Kasumi-1 (cell line): ENCODE measurements around the gene USP48.
"Not testable (repeated sequence)": the region's sequence is repeated elsewhere in the genome, so short reads cannot be mapped to it uniquely, and the experiment has no call there.

ENCODE experiments used
- DNase-seq, 2 experiments: peaks; one replicate each; lab custom pipeline; 2025; lab: John Stamatoyannopoulos, UW

The USP48 gene

DNA sequence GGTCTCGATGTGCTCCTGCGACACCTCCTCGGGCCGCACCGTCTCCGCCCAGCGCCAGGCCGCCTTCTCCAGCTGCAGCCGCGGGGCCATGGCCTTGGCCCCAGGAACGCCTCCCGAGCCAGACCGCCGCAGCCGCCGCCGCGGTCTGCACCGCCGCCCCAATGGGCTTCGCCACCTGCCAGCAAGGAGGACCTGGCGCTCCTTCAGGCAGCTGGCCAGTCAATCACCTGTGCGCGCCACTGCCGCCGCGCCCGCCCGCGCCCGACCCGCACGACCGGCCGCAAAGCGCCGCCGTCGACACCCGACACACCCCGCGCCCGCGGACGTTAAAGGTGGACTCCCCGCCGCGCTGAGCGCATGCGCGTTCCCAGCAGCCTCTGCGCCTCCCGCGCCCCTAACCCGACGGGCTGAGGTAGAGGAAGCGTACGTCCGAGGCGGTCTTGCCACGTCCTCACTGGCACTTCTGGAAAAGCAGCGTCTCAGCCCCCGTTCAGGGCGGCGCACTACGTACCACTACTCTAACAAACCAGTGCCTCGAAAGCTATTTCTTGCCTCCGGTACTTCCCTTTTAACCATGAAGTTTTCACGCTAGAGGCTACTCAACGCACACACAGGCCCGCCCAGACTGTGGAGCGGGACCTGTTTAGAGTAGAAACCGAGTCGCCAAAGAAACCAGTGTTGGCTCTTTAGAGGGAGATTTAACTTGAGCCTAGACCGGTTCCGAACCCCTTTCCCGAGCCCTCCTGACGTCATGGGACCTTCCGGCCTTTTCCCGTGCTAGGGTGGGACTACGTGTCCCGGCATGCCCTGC, at the start of gene USP48:
USP48 (minus strand) TSS at position 282 of the 811 bp plus-strand sequence; CDS start at position 90, 192 bp downstream.
- DNase-seq: peak; percentile 86 to 90

DNA sequence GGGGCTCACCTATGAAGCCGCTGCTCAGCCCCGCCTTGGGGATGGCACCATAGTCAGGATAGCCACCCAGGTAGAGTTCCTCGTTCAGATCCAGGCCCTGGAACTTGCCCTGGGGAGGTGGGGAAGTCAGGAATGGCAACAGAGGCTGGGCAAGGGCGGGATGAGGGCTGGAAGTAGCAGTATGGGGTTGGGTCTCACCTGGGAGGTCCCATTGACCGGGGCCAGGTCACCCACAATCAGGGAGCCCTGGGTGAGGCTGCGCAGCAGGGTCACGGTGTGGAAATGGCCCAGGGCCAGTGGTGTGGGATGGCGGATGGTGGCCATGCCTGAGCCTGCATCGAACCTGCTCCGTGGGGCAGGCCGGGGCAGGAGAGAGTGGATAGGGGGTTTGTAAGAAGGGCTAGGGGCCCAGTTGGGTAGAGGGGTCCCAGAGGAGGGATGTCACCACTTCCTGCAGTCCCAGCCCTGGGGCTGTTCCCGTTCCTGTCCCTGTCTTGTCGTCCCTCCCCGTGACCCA, 48.6 kb upstream of the USP48 start:
- DNase-seq: no peak

GRCh38 chr1:21830792-21831453, 48.0 kb upstream of the USP48 start:
- DNase-seq: no peak

GRCh38 chr1:21829294-21829693, 46.3 kb upstream of the USP48 start:
- DNase-seq: no peak

DNA sequence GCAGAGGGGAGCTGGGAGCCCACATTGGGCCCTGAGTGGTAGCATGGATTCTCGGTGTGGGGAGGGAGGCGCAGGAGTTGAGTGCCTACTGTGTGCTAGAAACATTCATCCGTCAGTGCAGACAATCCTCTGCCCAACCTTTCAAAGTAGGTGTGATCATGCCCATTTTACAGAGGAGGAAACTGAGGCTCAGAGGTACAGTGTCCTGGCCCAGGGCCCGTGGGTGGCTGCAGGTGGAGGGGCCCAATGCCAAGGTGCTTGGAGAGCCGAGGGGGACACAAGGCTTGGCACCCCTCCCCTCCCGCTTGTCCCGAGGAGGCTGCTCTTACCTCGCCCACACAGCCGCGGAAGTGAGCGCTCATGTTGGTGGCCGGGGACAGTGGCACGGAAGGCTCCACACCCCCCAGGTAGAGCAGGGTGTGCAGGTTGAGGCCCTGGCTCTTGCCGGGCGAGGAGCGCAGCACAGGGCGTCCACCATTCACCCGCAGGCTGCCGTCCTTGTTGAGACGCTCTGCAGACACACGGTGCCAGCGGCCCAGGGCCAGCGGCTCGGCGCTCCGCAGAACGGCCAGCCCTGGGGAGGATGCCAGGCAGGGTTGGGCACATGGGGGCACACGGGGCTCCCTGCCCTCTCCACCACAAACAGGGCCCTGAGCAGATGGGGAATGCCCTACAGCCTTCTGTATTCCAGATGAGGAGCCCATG, 45.7 kb upstream of the USP48 start:
- DNase-seq: no peak

DNA sequence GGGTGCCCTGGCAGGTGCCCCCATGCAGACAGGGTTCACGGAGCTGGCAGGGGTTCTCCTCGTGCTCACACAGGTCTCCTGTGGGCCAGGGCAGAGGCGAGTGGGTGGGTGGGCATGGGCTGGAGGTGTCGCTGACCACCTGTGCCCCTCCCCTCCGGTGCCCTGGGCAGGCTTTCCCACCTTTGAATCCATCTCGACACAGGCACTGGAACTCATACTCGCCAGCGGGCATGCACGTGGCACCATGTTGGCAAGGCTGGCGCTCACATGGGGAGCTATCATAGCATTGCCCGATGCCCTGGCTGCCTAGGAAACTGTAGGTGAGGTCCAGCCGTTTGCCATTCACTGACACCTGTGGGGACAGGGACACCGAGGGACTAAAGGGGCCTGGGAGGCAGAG, 45.1 kb upstream of the USP48 start:
- DNase-seq: no peak

DNA sequence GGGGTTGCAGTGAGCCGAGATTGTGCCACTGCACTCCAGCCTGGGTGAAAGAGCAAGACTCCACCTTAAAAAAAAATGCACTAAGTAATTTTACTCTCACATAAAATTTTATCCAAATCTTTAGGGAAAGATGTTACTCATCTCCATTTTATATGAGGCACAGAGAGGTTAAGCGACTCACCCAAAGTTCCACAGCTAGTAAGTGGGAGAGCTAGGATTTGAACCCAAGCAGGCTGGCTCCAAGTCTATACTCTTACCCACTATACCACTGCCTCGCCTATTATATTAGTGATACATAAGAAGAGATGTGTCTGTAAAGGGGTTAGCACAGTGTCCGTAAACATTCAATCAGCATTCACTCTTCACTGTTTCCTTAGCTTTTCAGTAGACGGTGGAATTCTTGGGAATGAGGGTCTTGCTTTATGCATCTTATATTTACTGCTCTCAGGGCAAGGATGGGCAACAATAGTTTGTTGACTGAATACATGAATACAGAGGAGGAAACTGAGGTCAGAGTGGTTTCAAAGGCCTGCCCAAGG, 44.3 kb upstream of the USP48 start:
- DNase-seq: no peak

DNA sequence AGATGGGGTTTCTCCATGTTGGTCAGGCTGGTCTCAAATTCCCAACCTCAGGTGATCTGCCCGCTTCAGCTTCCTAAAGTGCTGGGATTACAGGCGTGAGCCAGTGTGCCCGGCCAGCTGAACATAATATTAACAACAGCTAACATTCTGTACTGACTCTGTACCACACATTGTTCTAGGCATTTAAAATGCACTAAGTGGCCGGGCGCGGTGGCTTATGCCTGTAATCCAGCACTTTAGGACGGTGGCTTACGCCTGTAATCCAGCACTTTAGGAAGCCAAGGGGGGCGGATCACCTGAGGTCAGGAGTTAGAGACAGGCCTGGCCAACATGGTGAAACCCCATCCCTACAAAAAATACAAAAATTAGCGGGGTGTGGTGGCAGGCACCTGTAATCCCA, 43.7 kb upstream of the USP48 start:
- DNase-seq: not testable (repeated sequence)

- no peak for DNase-seq
Measured at GRCh38 chr1:21825393-21825792, 42.4 kb upstream of the USP48 start.

GRCh38 chr1:21824926-21825325, 42.0 kb upstream of the USP48 start:
- DNase-seq: no peak

DNA sequence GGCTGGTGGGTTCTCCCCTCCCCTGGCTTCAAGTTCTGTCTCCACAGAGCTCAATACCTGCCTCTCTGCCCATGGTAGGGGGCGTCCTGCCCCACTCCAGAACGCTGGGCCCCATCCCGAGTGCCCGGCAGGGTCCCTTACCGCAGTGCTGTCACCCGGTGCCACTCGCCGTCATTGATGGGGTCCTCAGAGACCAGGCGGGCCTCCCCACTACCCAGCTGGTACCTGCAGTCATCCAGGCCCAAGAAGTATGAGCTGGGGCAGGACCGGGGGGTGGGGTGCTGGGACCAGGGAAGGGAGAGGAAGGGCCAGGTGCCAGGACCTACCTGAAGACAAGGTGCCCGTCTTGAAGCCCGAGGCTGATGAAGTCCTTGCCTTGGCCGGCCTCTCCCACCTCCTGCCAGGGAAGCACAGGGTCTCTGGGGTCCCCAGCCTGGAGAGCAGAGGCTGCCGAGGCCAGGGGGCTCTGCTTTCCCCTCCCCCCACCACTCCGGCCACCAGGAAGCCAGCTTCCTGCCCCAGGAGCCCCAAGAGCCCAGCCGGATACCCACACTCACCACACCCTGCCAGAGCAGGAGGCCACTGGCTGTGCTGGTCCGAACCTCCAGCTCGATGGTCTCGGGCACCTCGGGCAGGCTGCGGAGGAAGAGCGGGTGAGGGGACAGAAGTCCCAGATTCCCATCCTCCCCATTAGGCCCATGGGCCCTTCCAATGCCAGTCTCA, 41.2 kb upstream of the USP48 start:
- DNase-seq: no peak

- peak; percentile 80 to 88 for DNase-seq
Measured at GRCh38 chr1:21823206-21823979, 40.4 kb upstream of the USP48 start.

DNA sequence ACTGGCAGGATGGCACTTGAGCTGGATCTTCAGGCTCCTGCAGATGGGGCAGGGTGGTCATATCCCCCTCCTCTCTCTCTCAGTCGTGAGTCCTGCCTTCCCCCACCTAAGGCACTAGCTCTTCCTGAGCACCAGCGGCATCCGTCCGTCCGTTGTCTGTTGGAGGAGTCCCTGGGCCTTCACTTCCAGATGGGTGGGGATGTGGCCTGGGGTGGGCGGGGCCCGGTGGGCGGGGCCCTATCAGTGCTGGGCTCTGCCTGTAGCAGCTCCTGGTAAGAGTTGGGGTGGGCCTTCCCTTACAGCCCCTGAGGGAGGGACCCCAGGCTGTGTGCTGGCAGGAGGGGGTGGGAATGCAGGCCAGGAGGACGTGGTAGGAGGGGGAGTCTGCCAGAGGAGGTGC, 39.4 kb upstream of the USP48 start:
- DNase-seq: no peak

DNA sequence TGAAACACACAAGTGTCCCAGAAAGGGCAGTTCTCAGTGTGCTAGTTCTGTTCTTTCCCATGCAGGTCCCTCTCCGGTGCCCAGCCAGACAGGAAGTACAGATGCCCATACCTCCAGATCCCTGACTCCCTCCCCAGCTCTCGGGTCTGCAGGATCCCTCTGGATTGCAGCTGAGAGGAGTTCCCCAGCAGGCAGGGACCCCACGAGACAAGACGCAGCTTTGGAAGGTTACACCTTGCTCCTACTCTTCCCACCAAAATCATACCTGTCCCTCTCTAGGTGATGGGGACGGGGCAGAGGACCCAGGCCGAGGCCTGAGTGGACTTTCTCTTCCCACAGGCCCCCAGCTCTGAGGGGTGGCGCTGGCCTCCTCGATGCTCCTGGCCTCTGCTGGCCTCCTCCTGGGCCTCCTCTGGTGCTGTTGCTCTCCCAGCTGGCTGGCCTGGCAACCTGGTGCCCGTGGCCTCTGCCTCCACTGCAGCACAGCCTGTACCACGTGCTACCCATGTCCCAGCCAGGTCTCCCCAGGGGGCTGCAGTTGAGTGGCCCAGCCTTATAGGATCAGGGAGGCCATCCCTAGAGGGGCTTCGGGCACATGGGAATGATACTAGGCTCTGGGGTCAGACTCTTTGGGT, 38.6 kb upstream of the USP48 start:
- DNase-seq: no peak

GRCh38 chr1:21820597-21821232, 37.8 kb upstream of the USP48 start:
- no peak for DNase-seq

- DNase-seq: peak; percentile 76 to 80
Measured at GRCh38 chr1:21818656-21819055, 35.7 kb upstream of the USP48 start.

DNA sequence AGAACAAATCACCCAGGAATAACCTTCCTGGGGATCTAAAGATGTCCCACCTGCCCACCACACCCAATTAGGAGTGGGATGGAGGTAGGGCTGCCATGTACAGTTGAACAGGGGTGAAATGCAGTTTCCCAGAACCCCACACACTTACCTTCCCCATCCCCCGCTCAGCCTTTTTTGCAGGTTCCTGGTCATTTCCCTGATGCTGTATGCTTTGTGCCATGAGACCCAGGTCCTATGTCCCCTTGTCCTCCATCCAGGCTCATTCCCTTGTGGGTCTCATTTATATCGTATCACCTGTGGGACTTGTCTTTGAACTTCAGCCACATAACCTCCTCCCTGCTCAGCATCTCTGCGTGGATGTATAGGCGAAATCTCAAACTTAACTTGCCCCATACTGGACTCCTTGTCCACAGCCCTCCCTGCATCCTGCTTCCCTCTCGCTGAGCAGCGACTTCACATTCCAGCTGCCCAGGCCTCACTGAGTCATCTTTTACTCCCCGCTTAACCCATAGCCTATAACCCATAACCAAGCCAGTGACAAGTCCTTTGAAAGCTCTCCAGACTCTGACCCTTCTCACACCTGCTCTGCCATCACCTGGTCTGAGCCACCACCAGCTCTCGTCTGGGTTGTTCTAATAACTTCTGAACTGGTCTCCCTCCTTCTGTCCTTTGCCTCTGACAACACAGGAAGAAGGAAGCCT, 33.8 kb upstream of the USP48 start:
- DNase-seq: no peak

DNA sequence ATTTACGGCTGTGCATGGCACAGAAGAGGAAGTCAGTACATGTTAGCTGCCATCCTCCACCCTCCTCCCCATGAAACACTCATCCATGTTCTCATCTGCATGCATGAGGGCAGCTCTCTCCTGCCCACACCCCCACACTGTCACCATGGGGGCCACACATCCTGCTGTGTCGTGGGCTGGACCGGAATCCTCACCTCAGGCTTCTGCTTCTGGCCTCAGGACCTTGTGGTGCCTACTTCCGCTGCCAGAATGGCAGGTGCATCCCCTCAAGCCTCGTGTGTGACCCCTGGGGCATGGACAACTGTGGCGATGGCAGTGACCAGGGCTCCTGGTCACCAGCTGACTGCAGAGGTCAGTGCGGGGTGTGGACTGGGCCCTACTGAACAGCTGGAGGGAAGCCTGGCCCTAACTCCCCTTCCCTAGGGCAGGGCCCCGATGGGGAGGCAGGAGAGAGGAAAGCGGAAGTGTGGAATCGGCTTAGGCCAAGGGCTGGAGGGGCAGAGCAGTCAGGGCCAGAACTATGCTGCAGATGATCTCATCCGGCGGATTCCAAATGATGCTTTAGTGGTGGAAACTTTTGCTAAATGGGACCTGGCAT, 32.9 kb upstream of the USP48 start:
- DNase-seq: peak; percentile 14
